ENCODE results near the gene MDH2.
"Not testable (repeated sequence)": the region's sequence is repeated elsewhere in the genome, so short reads cannot be mapped to it uniquely, and the experiment has no call there.

Gene MDH2

GRCh38 chr7:76047811-76048667 is at the start of gene MDH2, which contains the start of gene STYXL1:
Gene MDH2, plus strand, starts transcription at chr7:76048106. Its CDS starts 55 bp downstream, at chr7:76048161.
Gene STYXL1, minus strand, starts transcription at chr7:76048000. Its CDS starts 17,477 bp downstream, at chr7:76030523.
- peak; percentile 96 for DNase-seq

- no peak for DNase-seq
These were observed 47.3 kb upstream of the MDH2 start for GRCh38 chr7:76000566-76000965.

- DNase-seq, result no peak
These were observed 45.8 kb upstream of the MDH2 start for GRCh38 chr7:76002139-76002538.

GRCh38 chr7:76002822-76003221 is 45.1 kb upstream of the MDH2 start:
- no peak for DNase-seq

GRCh38 chr7:76003351-76003750 is 44.6 kb upstream of the MDH2 start:
- DNase-seq, result no peak

GRCh38 chr7:76005004-76005403 is 42.9 kb upstream of the MDH2 start:
- not testable (repeated sequence) for DNase-seq

GRCh38 chr7:76008156-76008687 is 39.7 kb upstream of the MDH2 start:
- no peak for DNase-seq

- DNase-seq, result no peak
These were observed 38.0 kb upstream of the MDH2 start for GRCh38 chr7:76009672-76010600.

GRCh38 chr7:76011442-76011861 is 36.5 kb upstream of the MDH2 start:
- DNase-seq, result no peak

- DNase-seq, result peak; percentile 23
These were observed 31.5 kb upstream of the MDH2 start for GRCh38 chr7:76016191-76016947.

- DNase-seq, result not testable (repeated sequence)
These were observed 29.4 kb upstream of the MDH2 start for GRCh38 chr7:76018520-76018919.

GRCh38 chr7:76020031-76020714 is 27.7 kb upstream of the MDH2 start:
- no peak for DNase-seq

GRCh38 chr7:76022026-76022780 is 25.7 kb upstream of the MDH2 start:
- no peak for DNase-seq

GRCh38 chr7:76023002-76023401 is 24.9 kb upstream of the MDH2 start:
- DNase-seq, result no peak

- not testable (repeated sequence) for DNase-seq
These were observed 18.2 kb upstream of the MDH2 start for GRCh38 chr7:76029682-76030081.

- DNase-seq, result no peak
These were observed 15.9 kb upstream of the MDH2 start for GRCh38 chr7:76031964-76032363.

GRCh38 chr7:76037310-76037709 is 10.6 kb upstream of the MDH2 start:
- no peak for DNase-seq

- no peak for DNase-seq
These were observed 7.8 kb upstream of the MDH2 start for GRCh38 chr7:76040126-76040525.

GRCh38 chr7:76044375-76044865 is 3.5 kb upstream of the MDH2 start:
- no peak for DNase-seq

GRCh38 chr7:76047305-76047810 is 548 bp upstream of the MDH2 start:
- no peak for DNase-seq

GRCh38 chr7:76048668-76048988 is 722 bp downstream of the MDH2 start:
- DNase-seq, result no peak
